H1 (cell line): ENCODE results near the gene ARHGEF16. TPM values are rescaled to one million over a fixed set of nuclear protein-coding genes. Genes with fewer than 3 reads are reported as not detected.
A peak's percentile ranks its signal among the peaks of the same experiment; 100 is the strongest.

ENCODE experiments used
- CTCF ChIA-PET: fragments of 300-600 bp; sonication (Branson Sonifier 250); formaldehyde crosslinking; loops from one replicate; lab custom pipeline; 2021; ENCODE audit not compliant: partially characterized antibody; lab: Charles Lee
- POLR2A ChIA-PET: fragments of 300-600 bp; sonication (Branson Sonifier 250); formaldehyde crosslinking; loops from one replicate; lab custom pipeline; 2021; ENCODE audit warnings: inconsistent platforms; ENCODE audit not compliant: partially characterized antibody; lab: Charles Lee
- DNase-seq, 2 experiments: peaks; one replicate each; pipeline versions ENCODE4 v3.0.0 to v3.0.0-alpha.2; 2010 to 2022; ENCODE audit warnings: low spot score in 2 of 2, low read depth in 1 of 2, mixed read lengths in 1 of 2
- FAIRE-seq: peaks from 2 replicates; lab custom pipeline; 2011; peaks lifted over from hg19 to GRCh38; lab: Jason Lieb, UNC
- H2AFZ ChIP-seq: 2 replicates; pipeline ENCODE4 v1.8.1; 2012; ENCODE audit warnings: low read length, inconsistent platforms
- H2AK5ac ChIP-seq: 2 replicates; pipeline ENCODE4 v1.6.1; 2013; ENCODE audit warnings: low read depth, low read length
- H2BK120ac ChIP-seq: replicated peaks from 2 replicates; pipeline ENCODE3; 2013; ENCODE audit warnings: low read depth, low read length, inconsistent platforms
- H2BK12ac ChIP-seq: 2 replicates; pipeline ENCODE4 v1.6.1; 2013; ENCODE audit warnings: low read depth, low read length
- H2BK15ac ChIP-seq: 2 replicates; pipeline ENCODE4 v1.6.1; 2013; ENCODE audit warnings: low read length
- H2BK20ac ChIP-seq: 2 replicates; pipeline ENCODE4 v1.6.1; 2013; ENCODE audit warnings: low read length
- H2BK5ac ChIP-seq: 2 replicates; pipeline ENCODE4 v1.6.1; 2013; ENCODE audit warnings: low read depth, low read length
- H3K14ac ChIP-seq: 2 replicates; pipeline ENCODE4 v1.6.1; 2013; ENCODE audit warnings: inconsistent platforms; ENCODE audit not compliant: insufficient read length
- H3K18ac ChIP-seq: 2 replicates; pipeline ENCODE4 v1.6.1; 2013; ENCODE audit warnings: low read length; ENCODE audit errors: extremely low read depth
- H3K23ac ChIP-seq: 2 replicates; pipeline ENCODE4 v1.6.1; 2013; ENCODE audit warnings: inconsistent platforms; ENCODE audit not compliant: insufficient read length
- H3K23me2 ChIP-seq: 2 replicates; pipeline ENCODE4 v1.6.1; 2013; ENCODE audit warnings: low read depth, low read length
- H3K27ac ChIP-seq: 2 replicates; pipeline ENCODE4 v1.6.1; 2011; ENCODE audit warnings: low read depth, low read length, inconsistent platforms
- H3K27me3 ChIP-seq, 4 experiments: replicated peaks in 1 of 4; 1 replicate in 1 of 4; 2 replicates in 3 of 4; pipeline versions ENCODE4 v1.6.1 to v1.8.1; 2011 to 2013; ENCODE audit warnings: low read length in 3 of 4, mild to moderate bottlenecking in 3 of 4, inconsistent platforms in 2 of 4, mixed read lengths in 2 of 4, moderate library complexity in 1 of 4; ENCODE audit not compliant: control insufficient read depth in 3 of 4, insufficient read depth in 3 of 4; ENCODE audit errors: extremely low read depth in 1 of 4
- H3K36me3 ChIP-seq, 4 experiments: 2 replicates each; pipeline versions ENCODE4 v1.6.1 to v1.8.1; 2011 to 2013; ENCODE audit warnings: mild to moderate bottlenecking in 4 of 4, low read length in 3 of 4, moderate library complexity in 2 of 4, control low read depth in 1 of 4, inconsistent platforms in 1 of 4; ENCODE audit not compliant: insufficient read depth in 4 of 4, control insufficient read depth in 2 of 4
- H3K4ac ChIP-seq: replicated peaks from 2 replicates; pipeline ENCODE3; 2013; ENCODE audit warnings: low read length, low read depth, mixed read lengths, inconsistent platforms; ENCODE audit not compliant: insufficient read length
- H3K4me1 ChIP-seq, 4 experiments: replicated peaks in 1 of 4; 1 replicate in 1 of 4; 2 replicates in 3 of 4; pipeline versions ENCODE4 v1.6.1 to v1.8.1; 2011 to 2013; ENCODE audit warnings: low read length in 3 of 4, inconsistent platforms in 2 of 4, mixed read lengths in 1 of 4; ENCODE audit not compliant: insufficient read depth in 4 of 4, control insufficient read depth in 3 of 4
- H3K4me2 ChIP-seq, 2 experiments: 2 replicates each; pipeline versions ENCODE4 v1.6.1 to v1.8.1; 2011 to 2013; ENCODE audit warnings: low read depth in 2 of 2, low read length in 2 of 2, control low read depth in 1 of 2, inconsistent platforms in 1 of 2, mild to moderate bottlenecking in 1 of 2; ENCODE audit not compliant: insufficient read depth in 1 of 2
- H3K4me3 ChIP-seq, 4 experiments: fragments of 200-600, 300-600 bp in 1 of 4; sonication (generic), shearing (Covaris generic), sonication (Bioruptor Twin) in 1 of 4; 2 replicates each; pipeline versions ENCODE4 v1.5.1 to v1.8.1; 2011 to 2016; ENCODE audit warnings: low read length in 4 of 4, low read depth in 3 of 4, control low read depth in 2 of 4, inconsistent platforms in 2 of 4, mild to moderate bottlenecking in 2 of 4, mixed read lengths in 1 of 4, moderate library complexity in 1 of 4; ENCODE audit not compliant: insufficient read depth in 2 of 4; ENCODE audit errors: extremely low read depth in 1 of 4
- H3K56ac ChIP-seq: replicated peaks from 2 replicates; pipeline ENCODE3; 2013; ENCODE audit warnings: low read depth, mild to moderate bottlenecking, mixed read lengths, low read length, inconsistent platforms; ENCODE audit not compliant: insufficient read length
- H3K79me1 ChIP-seq: 2 replicates; pipeline ENCODE4 v1.6.1; 2013; ENCODE audit warnings: low read depth, low read length, control low read depth
- H3K79me2 ChIP-seq, 2 experiments: 2 replicates each; pipeline versions ENCODE4 v1.6.1 to v1.8.1; 2012 to 2013; ENCODE audit warnings: low read length in 2 of 2, mild to moderate bottlenecking in 2 of 2, inconsistent platforms in 1 of 2; ENCODE audit not compliant: insufficient read depth in 2 of 2, control insufficient read depth in 1 of 2
- H3K9ac ChIP-seq, 4 experiments: replicated peaks in 1 of 4; 1 replicate in 1 of 4; 2 replicates in 3 of 4; pipeline versions ENCODE4 v1.6.1 to v1.8.1; 2011 to 2013; ENCODE audit warnings: low read depth in 3 of 4, low read length in 3 of 4, control low read depth in 2 of 4, mild to moderate bottlenecking in 2 of 4, moderate library complexity in 2 of 4, inconsistent platforms in 1 of 4; ENCODE audit errors: extremely low read depth in 1 of 4
- H3K9me3 ChIP-seq, 2 experiments: 2 replicates each; pipeline versions ENCODE4 v1.6.1 to v1.8.1; 2012 to 2013; ENCODE audit warnings: mild to moderate bottlenecking in 2 of 2, moderate library complexity in 2 of 2, control low read depth in 1 of 2, inconsistent platforms in 1 of 2, low read depth in 1 of 2, low read length in 1 of 2, mixed read lengths in 1 of 2; ENCODE audit not compliant: insufficient read depth in 2 of 2
- H4K20me1 ChIP-seq, 2 experiments: replicated peaks in 1 of 2; 2 replicates each; pipeline versions ENCODE3 to v1.8.1; 2011 to 2013; ENCODE audit warnings: inconsistent platforms in 2 of 2, low read length in 2 of 2, mild to moderate bottlenecking in 1 of 2; ENCODE audit not compliant: insufficient read depth in 2 of 2, control insufficient read depth in 1 of 2
- H4K5ac ChIP-seq: 2 replicates; pipeline ENCODE4 v1.6.1; 2013; ENCODE audit warnings: low read length, low read depth, mixed read lengths, inconsistent platforms; ENCODE audit not compliant: insufficient read length
- H4K8ac ChIP-seq: 2 replicates; pipeline ENCODE4 v1.8.0; 2013; ENCODE audit warnings: mild to moderate bottlenecking, moderate library complexity, low read length, inconsistent platforms; ENCODE audit not compliant: insufficient read depth; ENCODE audit errors: extremely low read depth
- H4K91ac ChIP-seq: replicated peaks from 2 replicates; pipeline ENCODE3; 2013; ENCODE audit warnings: low read length, mixed read lengths, inconsistent platforms; ENCODE audit not compliant: insufficient read length
- EP300 ChIP-seq, 2 experiments: IDR thresholded peaks; 1 replicate in 1 of 2; 2 replicates in 1 of 2; pipeline ENCODE4 v1.6.1; 2011 to 2012; ENCODE audit warnings: low read depth in 2 of 2, low read length in 2 of 2, mild to moderate bottlenecking in 2 of 2, borderline replicate concordance in 1 of 2, inconsistent platforms in 1 of 2, moderate library complexity in 1 of 2
- KDM1A ChIP-seq: fragments of 200-600, 300-600 bp; sonication (generic); IDR thresholded peaks from 2 replicates; pipeline ENCODE4 v1.7.1; 2016; ENCODE audit warnings: mild to moderate bottlenecking, low read length, borderline replicate concordance
- WGBS, 2 experiments: shearing (Covaris generic) in 1 of 2; methylation state at CpG; one replicate each; pipeline versions ENCODE4 v1.1.6 to v1.1.7; 2013 to 2015; ENCODE audit warnings: low lambda C conversion rate in 2 of 2, mixed read lengths in 2 of 2, inconsistent platforms in 1 of 2, low coverage in 1 of 2, missing lambda C conversion rate in 1 of 2; ENCODE audit not compliant: insufficient replicate concordance in 2 of 2, insufficient coverage in 1 of 2, insufficient read length in 1 of 2; ENCODE audit errors: extremely low coverage in 1 of 2, missing lambda C conversion rate in 1 of 2; 5-methylcytosine and 5-hydroxymethylcytosine counted together
- polyA plus RNA-seq, 7 experiments: library from polyadenylated mRNA; depleted of rRNA in 3 of 7; stranded (reverse) in 5 of 7; unstranded in 2 of 7; fragments of >200 nt in 5 of 7; fragments of 200-250 nt in 2 of 7; gene quantifications; 1 replicate in 5 of 7; 2 replicates in 1 of 7; 4 replicates in 1 of 7; pipeline versions ENCODE4 v1.2.1 to v1.2.3, GENCODE V29; 2011 to 2013; ENCODE audit warnings: missing spikeins in 2 of 7, mixed read lengths in 2 of 7
- total RNA-seq: library from RNA; stranded (reverse); fragmentation: NEBNext Ultra II Directional; extraction: Animal tissue kit (Norgen Biotek cat#: 25700); gene quantifications from 2 replicates; pipeline ENCODE4 v1.2.1, GENCODE V29; 2021

The ARHGEF16 gene
- total and polyA plus RNA-seq, 2 of the 8 experiments (the other 6 are each of a cell fraction or from before 2014, with no cell fraction given) = 18.3 to 20.7 TPM

GRCh38 chr1:3408751-3409266 is 45.7 kb upstream of the ARHGEF16 start:
- Histone ChIP-seq H3K27ac (no peak overlapping the region), H3K79me1 (no peaks in the 10 kb centered on the region), H3K36me3 (no peaks in the 10 kb centered on the region; a peak in 1 of 8 replicates), H4K91ac (peak overlapping the region; percentile 80), H2BK12ac (peak overlapping the region; percentile 2; the same call in 1 of the 2 replicates), H4K5ac (no peak overlapping the region), H2BK15ac (peak overlapping the region; percentile 72; the same call in 1 of the 2 replicates), H2AFZ (no peak overlapping the region), H2BK20ac (no peak overlapping the region), H3K23ac (no peak overlapping the region), H3K79me2 (no peaks in the 10 kb centered on the region), H3K4me2 (no peak overlapping the region), H4K8ac (no peak overlapping the region; the same call in 1 of the 2 replicates), H2AK5ac (peak overlapping the region; percentile 90; the same call in 1 of the 2 replicates), H3K4ac (peak overlapping the region; percentile 78), H4K20me1 (peaks cover 0 to 11% of the 10 kb centered on the region in 2 experiments), H3K27me3 (peaks cover 0 to 2% (median 0%) of the 10 kb centered on the region in 4 experiments; a peak in 1 of 7 replicates), H2BK120ac (no peak overlapping the region), H3K9ac (no peak overlapping the region), H3K14ac (no peak overlapping the region), H2BK5ac (no peak overlapping the region; the same call in 1 of the 2 replicates)
- no peak for FAIRE-seq
- 90% methylated on average over 36 of the region's 36 CpGs; no CpG with 5 or more reads in 1 of the 2 experiments for WGBS, 2 experiments
- CTCF ChIA-PET = interaction anchor here (0.6 to 2.3 kb wide), 6 partner anchors 9 to 61 kb away, joined by 3 to 10 read pairs (median 4); no protein-coding TSS in a partner anchor
- TF ChIP-seq KDM1A (no peak), EP300 (IDR thresholded peaks at IDR 0.05; ENCODE audit: borderline replicate concordance in 1 of 2, low read depth in 2 of 2, low read length in 2 of 2) (no peak)
- TF ChIP-seq, all 59 proteins: peak for 0
- Histone ChIP-seq H3K4me3 (no peak overlapping the region), H3K23me2 (peaks cover 12% of the 10 kb centered on the region), H3K18ac (no peak overlapping the region; the same call in 1 of the 2 replicates), H3K56ac (no peak overlapping the region), H3K4me1 (no peaks in the 10 kb centered on the region), H3K9me3 (no peaks in the 10 kb centered on the region)
- DNase-seq = no peak
- POLR2A ChIA-PET = no interaction called here
